Measurements from ENCODE around the gene FAM13A. TPM values are rescaled to one million over a fixed set of nuclear protein-coding genes. Genes with fewer than 3 reads are reported as not detected.

The FAM13A gene
- total RNA-seq, 1 donor from 2014 or later: 29.5 TPM

- Mint-ChIP-seq H3K4me1 (ENCODE audit: low read depth) (peaks cover 13% of the 10 kb centered on the region), H3K27ac (no peak overlapping the region), H3K36me3 (ENCODE audit: insufficient read depth) (no peaks in the 10 kb centered on the region), H3K9me3 (ENCODE audit: low read depth) (no peaks in the 10 kb centered on the region), H3K27me3 (no peaks in the 10 kb centered on the region), H3K4me3 (ENCODE audit: low read depth) (no peak overlapping the region)
- TF ChIP-seq, protein P1, sequence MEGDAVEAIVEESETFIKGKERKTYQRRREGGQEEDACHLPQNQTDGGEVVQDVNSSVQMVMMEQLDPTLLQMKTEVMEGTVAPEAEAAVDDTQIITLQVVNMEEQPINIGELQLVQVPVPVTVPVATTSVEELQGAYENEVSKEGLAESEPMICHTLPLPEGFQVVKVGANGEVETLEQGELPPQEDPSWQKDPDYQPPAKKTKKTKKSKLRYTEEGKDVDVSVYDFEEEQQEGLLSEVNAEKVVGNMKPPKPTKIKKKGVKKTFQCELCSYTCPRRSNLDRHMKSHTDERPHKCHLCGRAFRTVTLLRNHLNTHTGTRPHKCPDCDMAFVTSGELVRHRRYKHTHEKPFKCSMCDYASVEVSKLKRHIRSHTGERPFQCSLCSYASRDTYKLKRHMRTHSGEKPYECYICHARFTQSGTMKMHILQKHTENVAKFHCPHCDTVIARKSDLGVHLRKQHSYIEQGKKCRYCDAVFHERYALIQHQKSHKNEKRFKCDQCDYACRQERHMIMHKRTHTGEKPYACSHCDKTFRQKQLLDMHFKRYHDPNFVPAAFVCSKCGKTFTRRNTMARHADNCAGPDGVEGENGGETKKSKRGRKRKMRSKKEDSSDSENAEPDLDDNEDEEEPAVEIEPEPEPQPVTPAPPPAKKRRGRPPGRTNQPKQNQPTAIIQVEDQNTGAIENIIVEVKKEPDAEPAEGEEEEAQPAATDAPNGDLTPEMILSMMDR (IDR thresholded peaks at IDR 0.05; ENCODE audit: unreplicated experiment): no peak
- DNase-seq (ENCODE audit: low spot score, unreplicated experiment): no peak
These were observed 230.2 kb downstream of the FAM13A start for GRCh38 chr4:88826771-88827170.

DNA sequence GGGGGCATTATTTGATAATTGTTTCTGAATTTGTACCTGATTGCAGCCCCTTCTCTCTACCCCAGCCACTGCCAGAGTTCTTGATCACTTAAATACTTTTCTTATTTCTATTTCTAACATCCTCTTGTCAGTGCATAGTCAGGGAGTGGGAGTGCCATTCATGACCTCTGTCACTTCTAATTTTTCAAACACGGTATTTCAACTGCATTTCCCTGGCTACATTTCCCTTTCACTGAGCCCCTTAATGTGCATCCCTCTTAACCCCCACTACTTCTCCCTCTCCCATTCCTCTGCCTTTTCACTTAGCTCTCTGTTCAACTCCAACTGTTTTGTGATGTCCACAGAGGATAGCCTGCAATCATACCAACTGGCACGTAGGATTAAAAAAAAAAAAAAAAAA lies 231.1 kb downstream of the FAM13A start:
- peaks cover 17% of the 10 kb centered on the region for H3K4me1 Mint-ChIP-seq (ENCODE audit: low read depth)
- no peak for DNase-seq (ENCODE audit: low spot score, unreplicated experiment)
- no peaks in the 10 kb centered on the region for H3K36me3 Mint-ChIP-seq (ENCODE audit: insufficient read depth)
- H3K9me3 Mint-ChIP-seq (ENCODE audit: low read depth): no peaks in the 10 kb centered on the region
- no peak overlapping the region for H3K4me3 Mint-ChIP-seq (ENCODE audit: low read depth)
- TF ChIP-seq, protein P1 (IDR thresholded peaks at IDR 0.05; ENCODE audit: unreplicated experiment): no peak
- no peak overlapping the region for H3K27ac Mint-ChIP-seq
- no peaks in the 10 kb centered on the region for H3K27me3 Mint-ChIP-seq

DNA sequence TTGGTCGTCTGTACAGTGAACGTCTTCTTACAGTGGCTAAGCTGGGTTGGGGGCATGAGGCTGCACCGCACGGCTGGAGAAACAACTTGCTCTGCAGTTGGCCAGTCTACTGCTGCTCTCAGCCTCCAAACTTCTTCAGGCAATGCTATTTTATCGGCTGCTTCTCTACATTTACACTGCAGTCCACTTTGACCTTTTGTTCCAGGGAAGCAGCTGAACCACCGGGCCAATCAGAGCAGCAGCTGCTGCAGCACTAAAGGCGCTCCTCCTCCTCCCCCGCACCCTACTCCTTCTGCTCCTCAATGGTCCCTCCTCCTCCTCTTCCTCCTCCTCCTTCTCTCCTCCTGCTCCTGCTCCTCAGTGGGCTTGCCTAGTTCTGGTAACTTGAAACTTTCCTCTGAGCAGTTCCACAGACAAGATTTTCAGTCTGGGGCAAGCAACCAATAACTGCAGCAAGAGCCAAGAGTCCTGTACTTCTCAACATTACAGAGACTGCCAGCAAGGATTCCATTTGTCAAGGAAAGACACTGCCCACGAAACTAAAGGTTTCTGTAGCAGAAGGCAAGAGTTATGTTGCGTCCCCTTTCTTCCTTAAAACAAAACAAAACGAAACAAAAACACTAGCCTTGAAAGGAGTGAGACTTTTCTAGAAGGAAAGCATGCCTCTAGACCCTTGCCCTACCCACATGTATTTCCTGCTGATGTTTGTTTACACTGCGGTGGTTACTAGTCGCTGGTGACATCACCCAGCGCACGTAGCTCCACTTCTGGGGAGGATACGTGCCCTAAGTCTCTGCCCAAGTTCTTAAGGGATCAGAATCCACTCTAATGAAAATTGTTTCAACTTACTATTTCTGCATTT lies 233.7 kb downstream of the FAM13A start:
- H3K36me3 Mint-ChIP-seq (ENCODE audit: insufficient read depth): no peaks in the 10 kb centered on the region
- no peaks in the 10 kb centered on the region for H3K27me3 Mint-ChIP-seq
- TF ChIP-seq, protein P1 (IDR thresholded peaks at IDR 0.05; ENCODE audit: unreplicated experiment): no peak
- peaks cover 39% of the 10 kb centered on the region for H3K4me1 Mint-ChIP-seq (ENCODE audit: low read depth)
- DNase-seq (ENCODE audit: low spot score, unreplicated experiment): peak; percentile 58
- H3K9me3 Mint-ChIP-seq (ENCODE audit: low read depth): no peaks in the 10 kb centered on the region
- peak overlapping the region; percentile 99 for H3K27ac Mint-ChIP-seq
- H3K4me3 Mint-ChIP-seq (ENCODE audit: low read depth): peak overlapping the region; percentile 82

DNA sequence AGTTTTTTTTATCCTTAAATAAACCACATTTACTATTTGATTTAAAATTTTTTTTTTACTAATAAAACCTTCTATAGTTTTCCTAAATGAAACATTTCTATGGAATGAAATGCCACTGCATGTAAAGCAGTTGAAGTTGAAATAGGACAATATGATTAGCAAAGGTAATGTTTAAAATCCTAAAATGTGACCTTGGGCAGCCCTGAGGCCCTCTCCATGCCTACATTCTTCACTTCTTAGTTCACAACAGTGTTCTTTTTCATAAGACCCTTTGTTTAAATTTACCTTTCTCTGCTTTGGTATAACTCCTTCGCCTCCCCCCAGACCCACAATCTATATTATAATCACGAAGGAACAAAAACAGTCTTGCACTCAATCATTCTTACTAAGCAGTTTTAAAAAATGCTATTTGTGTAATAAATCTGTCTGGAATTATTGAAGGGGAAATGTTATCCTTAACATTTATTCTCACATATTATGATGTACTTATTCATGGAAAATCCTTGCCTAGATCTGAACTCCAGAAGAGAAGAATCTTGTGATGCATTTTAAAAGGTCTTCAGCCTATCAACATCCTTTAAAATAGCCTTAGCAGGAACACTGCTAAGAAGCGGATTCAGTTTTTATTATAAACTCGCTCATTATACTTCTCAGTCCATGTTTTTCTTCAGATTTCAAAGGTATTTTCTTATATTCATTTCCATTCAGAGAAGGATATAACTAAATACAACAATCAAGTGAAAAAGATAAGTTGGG lies 234.8 kb downstream of the FAM13A start:
- no peak for DNase-seq (ENCODE audit: low spot score, unreplicated experiment)
- Mint-ChIP-seq H3K27me3 (no peaks in the 10 kb centered on the region), H3K4me1 (ENCODE audit: low read depth) (peaks cover 41% of the 10 kb centered on the region), H3K4me3 (ENCODE audit: low read depth) (peak overlapping the region; percentile 82), H3K36me3 (ENCODE audit: insufficient read depth) (no peaks in the 10 kb centered on the region), H3K27ac (peak overlapping the region; percentile 99), H3K9me3 (ENCODE audit: low read depth) (no peaks in the 10 kb centered on the region)
- TF ChIP-seq, protein P1 (IDR thresholded peaks at IDR 0.05; ENCODE audit: unreplicated experiment): no peak

DNA sequence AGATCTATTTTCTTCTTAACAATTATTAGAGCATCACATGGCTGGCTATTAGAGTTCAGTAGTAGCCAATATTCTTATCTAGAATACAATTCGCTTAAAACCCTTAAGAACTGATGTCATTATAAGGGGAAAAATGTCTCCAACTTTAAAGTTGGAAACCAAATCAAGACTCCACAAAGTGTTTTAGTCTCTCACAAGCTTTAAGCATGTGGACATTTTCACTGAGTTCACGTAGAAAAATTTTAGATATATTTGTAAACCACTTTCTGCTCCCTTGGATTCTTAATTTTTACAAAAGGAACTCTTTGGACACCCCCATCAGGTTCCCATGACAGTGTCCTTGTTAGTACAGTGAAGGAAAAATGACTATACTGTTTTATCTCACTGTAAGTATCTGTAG lies 235.5 kb downstream of the FAM13A start:
- Mint-ChIP-seq H3K4me1 (ENCODE audit: low read depth) (peaks cover 41% of the 10 kb centered on the region), H3K36me3 (ENCODE audit: insufficient read depth) (no peaks in the 10 kb centered on the region), H3K9me3 (ENCODE audit: low read depth) (no peaks in the 10 kb centered on the region), H3K4me3 (ENCODE audit: low read depth) (peak overlapping the region; percentile 70), H3K27me3 (no peaks in the 10 kb centered on the region), H3K27ac (peak overlapping the region; percentile 45)
- TF ChIP-seq, protein P1 (IDR thresholded peaks at IDR 0.05; ENCODE audit: unreplicated experiment): no peak
- DNase-seq (ENCODE audit: low spot score, unreplicated experiment): no peak
